Kasumi-1 (cell line): Measurements from ENCODE around the gene PPP3R2.
A peak's percentile ranks its signal among the peaks of the same experiment; 100 is the strongest.
"Not testable (repeated sequence)": the region's sequence is repeated elsewhere in the genome, so short reads cannot be mapped to it uniquely, and the experiment has no call there.

Experiments used
- DNase-seq, 2 experiments: peaks; one replicate each; lab custom pipeline; 2025; lab: John Stamatoyannopoulos, UW

The PPP3R2 gene

GRCh38 chr9:101587332-101588043, 7.3 kb downstream of the PPP3R2 start:
- no peak for DNase-seq

- DNase-seq, result peak in 1 of 2 experiments; percentile 8
Observed at GRCh38 chr9:101586651-101587050, 8.1 kb downstream of the PPP3R2 start.

- peak; percentile 62 to 65 for DNase-seq
Observed at GRCh38 chr9:101585740-101586139, 9.0 kb downstream of the PPP3R2 start.

- DNase-seq, result no peak
Observed at GRCh38 chr9:101582553-101582952, 12.2 kb downstream of the PPP3R2 start.

GRCh38 chr9:101579711-101580545, 14.8 kb downstream of the PPP3R2 start:
- peak; percentile 32 to 33 for DNase-seq

- no peak for DNase-seq
Observed at GRCh38 chr9:101578378-101578777, 16.4 kb downstream of the PPP3R2 start.

GRCh38 chr9:101574731-101575333, 19.9 kb downstream of the PPP3R2 start:
- DNase-seq, result no peak

- no peak for DNase-seq
Observed at GRCh38 chr9:101572316-101572715, 22.5 kb downstream of the PPP3R2 start.

GRCh38 chr9:101571114-101571513, 23.7 kb downstream of the PPP3R2 start:
- DNase-seq, result no peak

GRCh38 chr9:101569741-101570501, 24.8 kb downstream of the PPP3R2 start:
- no peak for DNase-seq

GRCh38 chr9:101567725-101568350, 26.9 kb downstream of the PPP3R2 start:
- no peak for DNase-seq

- peak; percentile 56 to 68 for DNase-seq
Observed at GRCh38 chr9:101566904-101567724, 27.7 kb downstream of the PPP3R2 start.

- no peak for DNase-seq
Observed at GRCh38 chr9:101564252-101564651, 30.5 kb downstream of the PPP3R2 start.

GRCh38 chr9:101562966-101563365, 31.8 kb downstream of the PPP3R2 start:
- DNase-seq, result no peak

- DNase-seq, result no peak
Observed at GRCh38 chr9:101561740-101562139, 33.0 kb downstream of the PPP3R2 start.

GRCh38 chr9:101549472-101550098, 45.2 kb downstream of the PPP3R2 start:
- DNase-seq, result not testable (repeated sequence)

- no peak for DNase-seq
Observed at GRCh38 chr9:101543098-101543735, 51.6 kb downstream of the PPP3R2 start.
